HCT116 (cell line): ENCODE results near the gene FHL2. TPM values are rescaled to one million over a fixed set of nuclear protein-coding genes. Genes with fewer than 3 reads are reported as not detected.

ENCODE experiments used
- ATAC-seq: fragments of 200-7000 bp; cut with Tn5 transposase; 2 replicates; pipeline ENCODE4 v1.9.1; 2020; ENCODE audit warnings: mild to moderate bottlenecking, moderate library complexity
- BruUV-seq: library from RNA; stranded (reverse); fragments of 400-500 nt; replicated peaks from 2 replicates; lab custom pipeline; 2021; lab: Mats Ljungman, UMichigan
- CTCF ChIA-PET: fragments of 300-600 bp; sonication (Branson Sonifier 250); formaldehyde crosslinking; loops from one replicate; lab custom pipeline; 2021; ENCODE audit warnings: antibody characterized with exemption; lab: Charles Lee
- POLR2A ChIA-PET: fragments of 300-600, 350-600 bp; sonication (Branson Sonifier 250); formaldehyde crosslinking; loops from one replicate; lab custom pipeline; 2021; ENCODE audit warnings: antibody characterized with exemption; lab: Charles Lee
- RAD21 ChIA-PET, 2 experiments: fragments of 300-600 bp; sonication (Branson Sonifier 250); formaldehyde crosslinking; loops; one replicate each; lab custom pipeline; 2023; ENCODE audit warnings: low total read pairs in 2 of 2; ENCODE audit not compliant: uncharacterized antibody in 2 of 2, unreplicated experiment in 2 of 2, low non-redundant PET in 1 of 2; lab: Charles Lee
- DNase-seq: peaks from one replicate; pipeline ENCODE4 v3.0.0-alpha.2; 2010; ENCODE audit warnings: low read depth, low spot score
- H2AFZ ChIP-seq: fragments of 200-600 bp; shearing (Covaris generic), sonication (generic); 2 replicates; pipeline ENCODE4 v1.6.1; 2017; ENCODE audit warnings: low read depth, mixed run types, mixed read lengths, antibody characterized with exemption, low read length; ENCODE audit not compliant: poor library complexity, severe bottlenecking
- H3K27ac ChIP-seq: 2 replicates; pipeline ENCODE4 v1.5.1; 2012; ENCODE audit warnings: low read depth, low read length
- H3K27me3 ChIP-seq: fragments of 200-600 bp; sonication (generic); 2 replicates; pipeline ENCODE4 v1.6.1; 2016; ENCODE audit warnings: mixed run types, low read length, mixed read lengths; ENCODE audit not compliant: insufficient read depth
- H3K36me3 ChIP-seq, 2 experiments: fragments of 200-500 bp in 1 of 2; fragments of 200-600 bp in 1 of 2; sonication (Bioruptor generic) in 1 of 2; sonication (generic) in 1 of 2; 2 replicates each; pipeline versions ENCODE4 v1.5.1 to v1.6.1; 2014 to 2016; ENCODE audit warnings: low read length in 2 of 2, inconsistent platforms in 1 of 2, mixed read lengths in 1 of 2, mixed run types in 1 of 2; ENCODE audit not compliant: insufficient read depth in 2 of 2, control insufficient read depth in 1 of 2
- H3K4me1 ChIP-seq, 2 experiments: fragments of 200-600 bp in 1 of 2; sonication (generic) in 1 of 2; 2 replicates each; pipeline versions ENCODE4 v1.5.1 to v1.6.1; 2012 to 2017; ENCODE audit warnings: low read length in 2 of 2, inconsistent platforms in 1 of 2, mild to moderate bottlenecking in 1 of 2, mixed read lengths in 1 of 2, mixed run types in 1 of 2, moderate library complexity in 1 of 2; ENCODE audit not compliant: insufficient read depth in 2 of 2, control insufficient read depth in 1 of 2
- H3K4me2 ChIP-seq: fragments of 200-600 bp; sonication (generic); 2 replicates; pipeline ENCODE4 v1.6.1; 2017; ENCODE audit warnings: mixed run types, low read length, mixed read lengths
- H3K4me3 ChIP-seq, 2 experiments: fragments of 200-600 bp in 1 of 2; sonication (generic) in 1 of 2; replicated peaks in 1 of 2; 2 replicates each; pipeline ENCODE4 v1.5.1; 2011 to 2016; ENCODE audit warnings: low read length in 2 of 2, control low read depth in 1 of 2, low read depth in 1 of 2, mild to moderate bottlenecking in 1 of 2, mixed read lengths in 1 of 2, mixed run types in 1 of 2
- H3K79me2 ChIP-seq: fragments of 200-600 bp; sonication (generic); 2 replicates; pipeline ENCODE4 v1.6.1; 2017; ENCODE audit warnings: mild to moderate bottlenecking, mixed run types, low read length, moderate library complexity, mixed read lengths; ENCODE audit not compliant: insufficient read depth
- H3K9ac ChIP-seq: fragments of 200-600 bp; sonication (generic); 2 replicates; pipeline ENCODE4 v1.6.1; 2016; ENCODE audit warnings: low read length, mixed read lengths
- H3K9me2 ChIP-seq: fragments of 200-600 bp; sonication (generic), shearing (Covaris generic); 2 replicates; pipeline ENCODE4 v1.6.1; 2017; ENCODE audit warnings: mixed run types, mild to moderate bottlenecking, moderate library complexity; ENCODE audit not compliant: insufficient read depth
- H3K9me3 ChIP-seq, 2 experiments: fragments of 200-500 bp in 1 of 2; fragments of 200-600 bp in 1 of 2; sonication (Bioruptor generic) in 1 of 2; sonication (generic) in 1 of 2; 2 replicates each; pipeline ENCODE4 v1.6.1; 2014 to 2017; ENCODE audit warnings: low read length in 2 of 2, mixed read lengths in 2 of 2, inconsistent platforms in 1 of 2, low read depth in 1 of 2, mild to moderate bottlenecking in 1 of 2, mixed run types in 1 of 2, moderate library complexity in 1 of 2; ENCODE audit not compliant: control insufficient read depth in 1 of 2, insufficient read depth in 1 of 2
- H4K20me1 ChIP-seq: fragments of 200-600 bp; sonication (generic), shearing (Covaris generic); 2 replicates; pipeline ENCODE4 v1.6.1; 2017; ENCODE audit warnings: mixed run types, mild to moderate bottlenecking, moderate library complexity; ENCODE audit not compliant: insufficient read depth
- CEBPB ChIP-seq: IDR thresholded peaks from 2 replicates; pipeline ENCODE4 v1.6.1; 2012; ENCODE audit warnings: low read depth
- EZH2 ChIP-seq: fragments of 200-600 bp; sonication (generic); IDR thresholded peaks from 2 replicates; pipeline ENCODE4 v1.6.1; 2017; ENCODE audit warnings: antibody characterized with exemption, mixed run types
- FOSL1 ChIP-seq: IDR thresholded peaks from 2 replicates; pipeline ENCODE4 v1.6.1; 2012; ENCODE audit warnings: low read depth
- POLR2A ChIP-seq: IDR thresholded peaks from 2 replicates; pipeline ENCODE4 v1.7.0; 2011; ENCODE audit warnings: borderline replicate concordance; ENCODE audit not compliant: insufficient read depth, insufficient read length; ENCODE audit errors: extremely low read depth
- POLR2AphosphoS5 ChIP-seq: IDR thresholded peaks from 2 replicates; pipeline ENCODE4 v1.6.1; 2011; ENCODE audit warnings: mild to moderate bottlenecking, low read depth, low read length, moderate library complexity
- RAD21 ChIP-seq: IDR thresholded peaks from 2 replicates; pipeline ENCODE4 v1.6.1; 2012; ENCODE audit warnings: low read depth, mild to moderate bottlenecking
- SRF ChIP-seq: IDR thresholded peaks from 2 replicates; pipeline ENCODE4 v1.6.1; 2012; ENCODE audit warnings: low read depth
- TCF7L2 ChIP-seq: IDR thresholded peaks from 2 replicates; pipeline ENCODE4 v1.7.0; 2011; ENCODE audit warnings: borderline replicate concordance, inconsistent platforms; ENCODE audit not compliant: insufficient read depth, insufficient read length; ENCODE audit errors: extremely low read depth
- YY1 ChIP-seq: IDR thresholded peaks from 2 replicates; pipeline ENCODE4 v1.6.1; 2011; ENCODE audit warnings: low read length, low read depth, moderate library complexity, mild to moderate bottlenecking; ENCODE audit not compliant: insufficient replicate concordance; ENCODE audit errors: extremely low read depth
- ZFX ChIP-seq: fragments of 450-650 bp; IDR thresholded peaks from 2 replicates; pipeline ENCODE4 v1.6.1; 2017
- ZNF274 ChIP-seq: fragments of 200-500 bp; sonication (Bioruptor generic); IDR thresholded peaks from 2 replicates; pipeline ENCODE4 v1.6.1; 2014; ENCODE audit warnings: mild to moderate bottlenecking, low read depth, low read length, inconsistent platforms
- intact Hi-C: fragments of 100-400 bp; cut with micrococcal nuclease; formaldehyde crosslinking; loops from 2 replicates; pipeline ENCODE4 v1.10.0; 2022
- total RNA-seq: library from RNA; stranded (reverse); gene quantifications from one replicate; pipeline ENCODE4 v1.2.1, GENCODE V29; 2021; ENCODE audit not compliant: unreplicated experiment
- TF ChIP-seq, protein P1 (sequence below): IDR thresholded peaks from 2 replicates; pipeline ENCODE4 v1.6.1; 2012
- TF ChIP-seq, protein P2 (sequence below), 3 experiments: fragments of 200-600 bp in 1 of 3; sonication (generic) in 1 of 3; IDR thresholded peaks in 2 of 3; conservative IDR thresholded peaks in 1 of 3; 2 replicates each; pipeline ENCODE4 v1.5.1; 2012 to 2017; ENCODE audit warnings: low read depth in 2 of 3, low read length in 2 of 3, antibody characterized with exemption in 1 of 3, borderline replicate concordance in 1 of 3, control low read depth in 1 of 3, mild to moderate bottlenecking in 1 of 3, mixed read lengths in 1 of 3, mixed run types in 1 of 3, moderate library complexity in 1 of 3; ENCODE audit not compliant: insufficient read depth in 1 of 3

The FHL2 gene
- total RNA-seq, 1 experiment from 2014 or later: 86.6 TPM

DNA sequence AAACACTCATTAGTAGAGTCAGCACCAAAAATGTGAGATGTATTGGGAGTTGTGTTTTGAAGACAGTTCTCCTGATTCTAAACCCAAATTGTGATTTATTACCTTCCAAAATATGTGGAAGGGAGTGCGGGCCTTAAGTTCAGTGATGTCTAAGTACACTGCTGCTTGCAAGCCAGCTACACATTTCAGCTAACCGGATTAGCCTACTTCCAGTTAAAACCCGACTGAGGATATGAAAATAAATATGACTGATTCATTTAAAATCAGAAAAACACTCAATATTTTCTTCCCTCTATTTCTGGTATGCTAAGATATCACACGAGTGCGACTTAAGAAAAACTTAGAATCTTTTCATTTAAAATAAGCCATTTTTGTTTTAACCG lies 907 bp downstream of the FHL2 start:
- peak overlapping the region; percentile 92 to 93 for H3K4me3 ChIP-seq
- no peak overlapping the region for H2AFZ ChIP-seq
- TF ChIP-seq TCF7L2 (no peak), POLR2A (no peak), POLR2AphosphoS5 (no peak), FOSL1 (no peak), ZNF274 (no peak), CEBPB (no peak), SRF (no peak), RAD21 (no peak), YY1 (no peak), EZH2 (no peak), ZFX (no peak)
- TF ChIP-seq, protein P1, sequence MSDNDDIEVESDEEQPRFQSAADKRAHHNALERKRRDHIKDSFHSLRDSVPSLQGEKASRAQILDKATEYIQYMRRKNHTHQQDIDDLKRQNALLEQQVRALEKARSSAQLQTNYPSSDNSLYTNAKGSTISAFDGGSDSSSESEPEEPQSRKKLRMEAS: no peak
- TF ChIP-seq, protein P2, sequence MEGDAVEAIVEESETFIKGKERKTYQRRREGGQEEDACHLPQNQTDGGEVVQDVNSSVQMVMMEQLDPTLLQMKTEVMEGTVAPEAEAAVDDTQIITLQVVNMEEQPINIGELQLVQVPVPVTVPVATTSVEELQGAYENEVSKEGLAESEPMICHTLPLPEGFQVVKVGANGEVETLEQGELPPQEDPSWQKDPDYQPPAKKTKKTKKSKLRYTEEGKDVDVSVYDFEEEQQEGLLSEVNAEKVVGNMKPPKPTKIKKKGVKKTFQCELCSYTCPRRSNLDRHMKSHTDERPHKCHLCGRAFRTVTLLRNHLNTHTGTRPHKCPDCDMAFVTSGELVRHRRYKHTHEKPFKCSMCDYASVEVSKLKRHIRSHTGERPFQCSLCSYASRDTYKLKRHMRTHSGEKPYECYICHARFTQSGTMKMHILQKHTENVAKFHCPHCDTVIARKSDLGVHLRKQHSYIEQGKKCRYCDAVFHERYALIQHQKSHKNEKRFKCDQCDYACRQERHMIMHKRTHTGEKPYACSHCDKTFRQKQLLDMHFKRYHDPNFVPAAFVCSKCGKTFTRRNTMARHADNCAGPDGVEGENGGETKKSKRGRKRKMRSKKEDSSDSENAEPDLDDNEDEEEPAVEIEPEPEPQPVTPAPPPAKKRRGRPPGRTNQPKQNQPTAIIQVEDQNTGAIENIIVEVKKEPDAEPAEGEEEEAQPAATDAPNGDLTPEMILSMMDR (IDR thresholded peaks at IDR 0.05 in 2 of 3, conservative IDR thresholded peaks at IDR 0.05 in 1 of 3; ENCODE audit: borderline replicate concordance in 1 of 3, insufficient read depth in 1 of 3, low read depth in 2 of 3, low read length in 2 of 3): no peak
- ChIA-PET CTCF (interaction anchor here (2.2 kb wide), 1 partner anchor 123 kb away, joined by 7 read pairs; no protein-coding TSS in a partner anchor), RAD21 (no interaction called here), POLR2A (interaction anchor here (1.4 to 2.5 kb wide), 3 partner anchors 9 to 113 kb away, joined by 3 to 6 read pairs (median 6); no protein-coding TSS in a partner anchor)
- H3K4me2 ChIP-seq: peak overlapping the region; percentile 90
- no TSS peak for BruUV-seq
- H3K27me3 ChIP-seq: no peaks in the 10 kb centered on the region
- no peaks in the 10 kb centered on the region for H3K9me3 ChIP-seq
- peaks cover 2 to 27% of the 10 kb centered on the region in 2 experiments; a peak in 3 of 4 replicates for H3K36me3 ChIP-seq
- peak overlapping the region; percentile 91 for H3K27ac ChIP-seq
- H3K9me2 ChIP-seq: no peaks in the 10 kb centered on the region
- peaks cover 57% of the 10 kb centered on the region for H3K79me2 ChIP-seq
- peaks cover 25 to 64% of the 10 kb centered on the region in 2 experiments for H3K4me1 ChIP-seq
- DNase-seq (no peak), ATAC-seq (no peak)
- peak overlapping the region; percentile 98 for H3K9ac ChIP-seq
- no peaks in the 10 kb centered on the region; the same call in 1 of the 2 replicates for H4K20me1 ChIP-seq
- intact Hi-C loops: no loop called here
